Adrenal gland (tissue), 12 donors: ENCODE results near the gene HAPLN3. TPM values are rescaled to one million over a fixed set of nuclear protein-coding genes. Genes with fewer than 3 reads are reported as not detected.

ENCODE experiments used
- DNase-seq, 7 donors: peaks; one replicate each; pipeline ENCODE4 v3.0.0-alpha.2; 2019 to 2020
- H3K27ac ChIP-seq, 5 donors: fragments of 200-600 bp; sonication (generic) in 4 of 5; 1 replicate in 3 of 5; 2 replicates in 2 of 5; pipeline versions ENCODE4 v1.5.1 to v1.8.0; 2016 to 2020; ENCODE audit warnings: mild to moderate bottlenecking in 1 of 5
- H3K27me3 ChIP-seq: fragments of 200-600 bp; 2 replicates; pipeline ENCODE4 v1.8.0; 2021
- H3K36me3 ChIP-seq, 2 donors: fragments of 200-600 bp; replicated peaks in 1 of 2; 1 replicate in 1 of 2; 2 replicates in 1 of 2; pipeline versions ENCODE4 v1.5.1 to v1.8.0; 2018 to 2022
- H3K4me1 ChIP-seq, 2 donors: fragments of 200-600 bp; replicated peaks in 1 of 2; 1 replicate in 1 of 2; 2 replicates in 1 of 2; pipeline versions ENCODE4 v1.5.1 to v1.8.0; 2018 to 2021
- H3K4me3 ChIP-seq, 4 donors: fragments of 200-600 bp; sonication (generic) in 3 of 4; one replicate each; pipeline ENCODE4 v1.5.1; 2016 to 2018
- H3K9me3 ChIP-seq, 3 donors: fragments of 200-600 bp; sonication (generic) in 1 of 3; replicated peaks in 1 of 3; 1 replicate in 2 of 3; 2 replicates in 1 of 3; pipeline versions ENCODE4 v1.5.1 to v1.8.0; 2016 to 2021
- CTCF ChIP-seq, 6 experiments: fragments of 450-650 bp in 4 of 6; fragments of 200-600 bp in 2 of 6; sonication (generic) in 1 of 6; IDR thresholded peaks; 1 replicate in 5 of 6; 2 replicates in 1 of 6; pipeline versions ENCODE4 v1.5.1 to v1.8.0; 2016 to 2021; ENCODE audit warnings: antibody characterized with exemption in 6 of 6, mild to moderate bottlenecking in 2 of 6, moderate library complexity in 1 of 6
- POLR2A ChIP-seq, 2 donors: fragments of 450-650 bp; IDR thresholded peaks; one replicate each; pipeline ENCODE4 v1.6.1; 2017; ENCODE audit warnings: antibody characterized with exemption in 2 of 2, mild to moderate bottlenecking in 2 of 2, moderate library complexity in 1 of 2
- WGBS, 4 donors: extraction: QIAGEN DNeasy Blood & Tissue Kit in 2 of 4; methylation state at CpG; one replicate each; pipeline versions ENCODE4 v1.1.5 to v1.1.7; 2013 to 2017; 5-methylcytosine and 5-hydroxymethylcytosine counted together
- intact Hi-C, 2 donors: fragments of 100-400 bp; cut with DNase I; formaldehyde crosslinking; loops; one replicate each; pipeline versions ENCODE4 v1.14.1 to v1.15.0; 2022 to 2023
- polyA plus RNA-seq, 3 donors: library from polyadenylated mRNA; stranded (reverse); fragments of 200-250 nt in 2 of 3; fragments of 350-450 nt in 1 of 3; fragmentation: Illumina TruSeq in 1 of 3; extraction: RNeasy Lipid Tissue Mini Kit (QIAGEN cat#74804) in 1 of 3; gene quantifications; one replicate each; pipeline ENCODE4 v1.2.3, GENCODE V29; 2013 to 2014
- total RNA-seq, 9 donors: library from RNA; depleted of rRNA in 4 of 9; stranded (reverse); fragments of >200 nt in 4 of 9; fragments of 120-200 nt in 1 of 9; fragmentation: NEBNext Ultra II Directional in 1 of 9; extraction: Animal tissue kit (Norgen Biotek cat#: 25700) in 1 of 9; gene quantifications; one replicate each; pipeline versions ENCODE4 v1.1.0 to v1.2.4, GENCODE V29; 2013 to 2023
- donor health status: healthy with polysubstance abuse.
- donor health status: Bipolar disorder and iron deficiency.
- donor health status: DM: yes; HTN: yes; CAD: no.
- donor health status: DM: no; HTN: no; CAD: no.
- donor health status: DM: no; HTN: no; CAD: no.
- donor health status: DM: yes; HTN: yes; CAD: no.

HAPLN3 gene
- total and polyA plus RNA-seq, 12 donors: 0.55 to 7.6 (median 3.7) TPM

- no peak overlapping the region for H3K4me3 ChIP-seq
- DNase-seq: no peak
- 87 to 92% (median 90%) methylated on average over 18 of the region's 18 CpGs for WGBS, 4 donors
- no peaks in the 10 kb centered on the region for H3K36me3 ChIP-seq
- H3K4me1 ChIP-seq: no peaks in the 10 kb centered on the region
- H3K9me3 ChIP-seq: no peaks in the 10 kb centered on the region
- no peaks in the 10 kb centered on the region for H3K27me3 ChIP-seq
- no peak for TF ChIP-seq CTCF (IDR thresholded peaks at IDR 0.05)
- no peak for TF ChIP-seq POLR2A (IDR thresholded peaks at IDR 0.05)
- H3K27ac ChIP-seq: no peak overlapping the region
- intact Hi-C loops: no loop called here
Measured at GRCh38 chr15:88887068-88887580, 8.2 kb downstream of the HAPLN3 start.

GRCh38 chr15:88882785-88883184 lies 12.6 kb downstream of the HAPLN3 start:
- H3K36me3 ChIP-seq: no peaks in the 10 kb centered on the region
- H3K4me3 ChIP-seq: no peak overlapping the region
- H3K9me3 ChIP-seq: no peaks in the 10 kb centered on the region
- H3K4me1 ChIP-seq: no peaks in the 10 kb centered on the region
- 46 to 64% (median 57%) methylated on average over 4 of the region's 4 CpGs for WGBS, 4 donors
- intact Hi-C loops: no loop called here
- peak in 1 of 7 donors; percentile 21 for DNase-seq
- TF ChIP-seq CTCF (IDR thresholded peaks at IDR 0.05) (no peak), POLR2A (IDR thresholded peaks at IDR 0.05) (no peak)
- no peaks in the 10 kb centered on the region for H3K27me3 ChIP-seq
- H3K27ac ChIP-seq: no peak overlapping the region

- Histone ChIP-seq H3K4me3 (no peak overlapping the region), H3K4me1 (no peaks in the 10 kb centered on the region), H3K27ac (no peak overlapping the region), H3K27me3 (no peaks in the 10 kb centered on the region), H3K9me3 (no peaks in the 10 kb centered on the region), H3K36me3 (no peaks in the 10 kb centered on the region)
- intact Hi-C loops: no loop called here
- TF ChIP-seq POLR2A (IDR thresholded peaks at IDR 0.05) (no peak), CTCF (IDR thresholded peaks at IDR 0.05) (no peak)
- WGBS, 4 donors: 95 to 100% (median 97%) methylated on average over 2 to 3 of the region's 3 CpGs
- DNase-seq: no peak
Measured at GRCh38 chr15:88881775-88882174, 13.6 kb downstream of the HAPLN3 start.

GRCh38 chr15:88880944-88881740 lies 14.2 kb downstream of the HAPLN3 start:
- no peak for TF ChIP-seq CTCF (IDR thresholded peaks at IDR 0.05)
- no peak for TF ChIP-seq POLR2A (IDR thresholded peaks at IDR 0.05)
- DNase-seq: no peak
- no peaks in the 10 kb centered on the region for H3K9me3 ChIP-seq
- no peaks in the 10 kb centered on the region for H3K4me1 ChIP-seq
- H3K27ac ChIP-seq: no peak overlapping the region
- WGBS, 4 donors: 93 to 95% (median 94%) methylated on average over 21 to 31 of the region's 31 CpGs
- H3K36me3 ChIP-seq: no peaks in the 10 kb centered on the region
- intact Hi-C loops: no loop called here
- H3K27me3 ChIP-seq: no peaks in the 10 kb centered on the region
- no peak overlapping the region for H3K4me3 ChIP-seq
